Measurements from ENCODE around the gene MRPL28. TPM values are rescaled to one million over a fixed set of nuclear protein-coding genes. Genes with fewer than 3 reads are reported as not detected.

Gene MRPL28
- polyA plus RNA-seq, 1 of the 3 experiments (the other 2 are of a cell fraction), result 320 TPM

- CTCF ChIA-PET, result interaction anchor here (0.9 to 1.2 kb wide), 2 partner anchors 22 to 159 kb away, joined by 3 read pairs; no protein-coding TSS in a partner anchor
- H3K27me3 ChIP-seq (ENCODE audit: insufficient read depth), result no peaks in the 10 kb centered on the region
- peaks cover 82% of the 10 kb centered on the region for H4K20me1 ChIP-seq (ENCODE audit: insufficient read depth)
- 97% methylated on average over 17 of the region's 23 CpGs for WGBS (ENCODE audit: low lambda C conversion rate)
- H2AFZ ChIP-seq (ENCODE audit: low read depth), result no peak overlapping the region
- TF ChIP-seq NRF1 (IDR thresholded peaks at IDR 0.05; ENCODE audit: low read depth, low read length), result no peak
- no peak for TF ChIP-seq IRF3 (IDR thresholded peaks at IDR 0.05; ENCODE audit: low read depth, low read length)
- TF ChIP-seq RCOR1 (IDR thresholded peaks at IDR 0.05; ENCODE audit: low read length), result no peak
- TF ChIP-seq RFX5 (IDR thresholded peaks at IDR 0.05; ENCODE audit: low read length), result no peak
- no peak for TF ChIP-seq CHD2 (IDR thresholded peaks at IDR 0.05; ENCODE audit: low read length, partially characterized antibody)
- TF ChIP-seq, protein P1, sequence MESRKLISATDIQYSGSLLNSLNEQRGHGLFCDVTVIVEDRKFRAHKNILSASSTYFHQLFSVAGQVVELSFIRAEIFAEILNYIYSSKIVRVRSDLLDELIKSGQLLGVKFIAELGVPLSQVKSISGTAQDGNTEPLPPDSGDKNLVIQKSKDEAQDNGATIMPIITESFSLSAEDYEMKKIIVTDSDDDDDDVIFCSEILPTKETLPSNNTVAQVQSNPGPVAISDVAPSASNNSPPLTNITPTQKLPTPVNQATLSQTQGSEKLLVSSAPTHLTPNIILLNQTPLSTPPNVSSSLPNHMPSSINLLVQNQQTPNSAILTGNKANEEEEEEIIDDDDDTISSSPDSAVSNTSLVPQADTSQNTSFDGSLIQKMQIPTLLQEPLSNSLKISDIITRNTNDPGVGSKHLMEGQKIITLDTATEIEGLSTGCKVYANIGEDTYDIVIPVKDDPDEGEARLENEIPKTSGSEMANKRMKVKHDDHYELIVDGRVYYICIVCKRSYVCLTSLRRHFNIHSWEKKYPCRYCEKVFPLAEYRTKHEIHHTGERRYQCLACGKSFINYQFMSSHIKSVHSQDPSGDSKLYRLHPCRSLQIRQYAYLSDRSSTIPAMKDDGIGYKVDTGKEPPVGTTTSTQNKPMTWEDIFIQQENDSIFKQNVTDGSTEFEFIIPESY (IDR thresholded peaks at IDR 0.05; ENCODE audit: borderline replicate concordance, low read depth), result no peak
- TF ChIP-seq, protein P2, sequence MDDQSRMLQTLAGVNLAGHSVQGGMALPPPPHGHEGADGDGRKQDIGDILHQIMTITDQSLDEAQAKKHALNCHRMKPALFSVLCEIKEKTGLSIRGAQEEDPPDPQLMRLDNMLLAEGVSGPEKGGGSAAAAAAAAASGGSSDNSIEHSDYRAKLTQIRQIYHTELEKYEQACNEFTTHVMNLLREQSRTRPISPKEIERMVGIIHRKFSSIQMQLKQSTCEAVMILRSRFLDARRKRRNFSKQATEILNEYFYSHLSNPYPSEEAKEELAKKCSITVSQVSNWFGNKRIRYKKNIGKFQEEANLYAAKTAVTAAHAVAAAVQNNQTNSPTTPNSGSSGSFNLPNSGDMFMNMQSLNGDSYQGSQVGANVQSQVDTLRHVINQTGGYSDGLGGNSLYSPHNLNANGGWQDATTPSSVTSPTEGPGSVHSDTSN (IDR thresholded peaks at IDR 0.05), result no peak
- TF ChIP-seq GABPA (IDR thresholded peaks at IDR 0.05; ENCODE audit: low read depth), result no peak
- no peak for TF ChIP-seq EP300 (IDR thresholded peaks at IDR 0.05; ENCODE audit: borderline replicate concordance in 1 of 2, low read depth in 1 of 2, low read length in 1 of 2)
- no peak for TF ChIP-seq FOSL2 (IDR thresholded peaks at IDR 0.05; ENCODE audit: borderline replicate concordance, low read depth)
- no peak for TF ChIP-seq NFIC (IDR thresholded peaks at IDR 0.05; ENCODE audit: borderline replicate concordance)
- no peak for TF ChIP-seq YY1 (IDR thresholded peaks at IDR 0.05; ENCODE audit: low read depth)
- TF ChIP-seq TCF12 (IDR thresholded peaks at IDR 0.05), result no peak
- TF ChIP-seq, protein P3, sequence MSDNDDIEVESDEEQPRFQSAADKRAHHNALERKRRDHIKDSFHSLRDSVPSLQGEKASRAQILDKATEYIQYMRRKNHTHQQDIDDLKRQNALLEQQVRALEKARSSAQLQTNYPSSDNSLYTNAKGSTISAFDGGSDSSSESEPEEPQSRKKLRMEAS (IDR thresholded peaks at IDR 0.05; ENCODE audit: low read depth), result no peak
- TF ChIP-seq, protein P4, sequence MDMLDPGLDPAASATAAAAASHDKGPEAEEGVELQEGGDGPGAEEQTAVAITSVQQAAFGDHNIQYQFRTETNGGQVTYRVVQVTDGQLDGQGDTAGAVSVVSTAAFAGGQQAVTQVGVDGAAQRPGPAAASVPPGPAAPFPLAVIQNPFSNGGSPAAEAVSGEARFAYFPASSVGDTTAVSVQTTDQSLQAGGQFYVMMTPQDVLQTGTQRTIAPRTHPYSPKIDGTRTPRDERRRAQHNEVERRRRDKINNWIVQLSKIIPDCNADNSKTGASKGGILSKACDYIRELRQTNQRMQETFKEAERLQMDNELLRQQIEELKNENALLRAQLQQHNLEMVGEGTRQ (IDR thresholded peaks at IDR 0.05; ENCODE audit: borderline replicate concordance, low read depth, low read length), result no peak
- no peak for TF ChIP-seq TAF1 (IDR thresholded peaks at IDR 0.05; ENCODE audit: borderline replicate concordance, low read depth, low read length)
- TF ChIP-seq GATA2 (CRISPR knock-in tag; IDR thresholded peaks at IDR 0.05), result no peak
- no peak for TF ChIP-seq FOXJ3 (CRISPR knock-in tag; IDR thresholded peaks at IDR 0.05)
- no peak for TF ChIP-seq SMC3 (IDR thresholded peaks at IDR 0.05; ENCODE audit: low read depth, low read length)
- H3K27ac ChIP-seq (ENCODE audit: low read depth in 2 of 2, low read length in 1 of 2), result no peak overlapping the region
- H3K9me3 ChIP-seq, result no peaks in the 10 kb centered on the region
- H3K79me2 ChIP-seq (ENCODE audit: insufficient read depth), result peaks cover 92% of the 10 kb centered on the region
- no peak overlapping the region for H3K4me2 ChIP-seq
- peaks cover 2 to 8% of the 10 kb centered on the region in 2 experiments for H3K36me3 ChIP-seq (replicated peaks in 1 of 2; ENCODE audit: control insufficient read depth in 1 of 2, insufficient read depth in 2 of 2, low read length in 1 of 2)
- H3K9me2 ChIP-seq, result no peaks in the 10 kb centered on the region
- DNase-seq, result no peak
- POLR2A ChIA-PET, result no interaction called here
- peaks cover 0 to 5% of the 10 kb centered on the region in 2 experiments; a peak in 1 of 4 replicates for H3K4me1 ChIP-seq (ENCODE audit: control insufficient read depth in 1 of 2, insufficient read depth in 2 of 2, low read depth in 1 of 2, low read length in 1 of 2)
- no peak overlapping the region for H3K9ac ChIP-seq
- no peaks in the 10 kb centered on the region for H3F3A ChIP-seq (replicated peaks; ENCODE audit: insufficient read depth)
- H3K4me3 ChIP-seq (ENCODE audit: low read depth in 2 of 2, low read length in 1 of 2), result no peak overlapping the region
These were observed 29.8 kb downstream of the MRPL28 start for GRCh38 chr16:340370-341091.

Data from SK-N-SH (cell line).